Transverse colon (tissue), 4 donors: ENCODE measurements around the gene DOCK1. TPM values are rescaled to one million over a fixed set of nuclear protein-coding genes. Genes with fewer than 3 reads are reported as not detected.

Experiments used
- DNase-seq: peaks from one replicate; pipeline ENCODE4 v3.0.0-alpha.2; 2019
- H3K27ac ChIP-seq, 4 donors: fragments of 200-600 bp; sonication (generic); 2 replicates each; pipeline ENCODE4 v1.5.1; 2016 to 2018; ENCODE audit warnings: inconsistent platforms in 4 of 4
- H3K27me3 ChIP-seq: fragments of 200-600 bp; sonication (generic); 2 replicates; pipeline ENCODE4 v1.5.1; 2017; ENCODE audit warnings: inconsistent platforms
- H3K36me3 ChIP-seq, 4 donors: fragments of 200-600 bp; sonication (generic); 2 replicates each; pipeline ENCODE4 v1.5.1; 2017 to 2019; ENCODE audit warnings: inconsistent platforms in 4 of 4
- H3K4me1 ChIP-seq, 4 donors: fragments of 200-600 bp; sonication (generic); 2 replicates each; pipeline ENCODE4 v1.5.1; 2017 to 2020; ENCODE audit warnings: inconsistent platforms in 4 of 4
- H3K4me3 ChIP-seq, 4 donors: fragments of 200-600 bp; sonication (generic); 1 replicate in 1 of 4; 2 replicates in 3 of 4; pipeline versions ENCODE4 v1.5.1 to v1.6.1; 2017 to 2019; ENCODE audit warnings: inconsistent platforms in 4 of 4
- H3K9me3 ChIP-seq, 2 donors: fragments of 200-600 bp; sonication (generic); 2 replicates each; pipeline ENCODE4 v1.5.1; 2017 to 2019; ENCODE audit warnings: inconsistent platforms in 2 of 2
- EP300 ChIP-seq: sonication (generic); formaldehyde crosslinking; IDR thresholded peaks from one replicate; pipeline ENCODE4 v1.6.1; 2017; ENCODE audit warnings: antibody characterized with exemption, low read depth
- POLR2A ChIP-seq: fragments of 450-650 bp; IDR thresholded peaks from one replicate; pipeline ENCODE4 v1.6.1; 2016; ENCODE audit warnings: antibody characterized with exemption, mild to moderate bottlenecking, moderate library complexity
- POLR2AphosphoS5 ChIP-seq, 3 donors: sonication (generic); formaldehyde crosslinking; IDR thresholded peaks; one replicate each; pipeline ENCODE4 v1.6.1; 2016; ENCODE audit warnings: antibody characterized with exemption in 3 of 3
- WGBS, 2 donors: methylation state at CpG; one replicate each; pipeline ENCODE4 v1.1.5; 2018; ENCODE audit warnings: low coverage in 1 of 2; 5-methylcytosine and 5-hydroxymethylcytosine counted together
- in situ Hi-C, 4 donors: fragments of 200-750 bp; cut with MboI; loops; one replicate each; pipeline versions ENCODE4 v1.15.0 to v1.15.1; 2017; ENCODE audit warnings: low sequenced_read_pairs in 3 of 4, low pct_ligation_motif_present in 1 of 4, low pct_unique_long_range_greater_than_20kb in 1 of 4
- intact Hi-C: fragments of 100-400 bp; cut with DNase I; formaldehyde crosslinking; loops from one replicate; pipeline ENCODE4 v1.15.1; 2023; ENCODE audit warnings: low total_unique reads
- total RNA-seq, 4 donors: library from RNA; depleted of rRNA; stranded (reverse); fragments of >200 nt; gene quantifications; one replicate each; pipeline ENCODE4 v1.1.0, GENCODE V29; 2016
- TF ChIP-seq, protein P1 (sequence below), 5 experiments: fragments of 200-600 bp in 3 of 5; fragments of 450-650 bp in 2 of 5; sonication (generic) in 3 of 5; IDR thresholded peaks; 1 replicate in 2 of 5; 2 replicates in 3 of 5; pipeline ENCODE4 v1.5.1; 2016 to 2017; ENCODE audit warnings: antibody characterized with exemption in 5 of 5, inconsistent platforms in 3 of 5, mild to moderate bottlenecking in 2 of 5, moderate library complexity in 1 of 5

Gene DOCK1
- total RNA-seq, 4 donors from 2014 or later: 75.1 to 200 (median 92.5) TPM

- Histone ChIP-seq H3K4me1 (no peaks in the 10 kb centered on the region), H3K36me3 (no peaks in the 10 kb centered on the region), H3K9me3 (no peaks in the 10 kb centered on the region), H3K4me3 (no peak overlapping the region), H3K27ac (no peak overlapping the region), H3K27me3 (no peaks in the 10 kb centered on the region)
- in situ Hi-C loops (no loop called here), intact Hi-C loops (loop anchor here (10.0 kb wide), 1 partner anchor 1378 kb away; no protein-coding TSS in a partner anchor)
- DNase-seq: no peak
- TF ChIP-seq, protein P1, sequence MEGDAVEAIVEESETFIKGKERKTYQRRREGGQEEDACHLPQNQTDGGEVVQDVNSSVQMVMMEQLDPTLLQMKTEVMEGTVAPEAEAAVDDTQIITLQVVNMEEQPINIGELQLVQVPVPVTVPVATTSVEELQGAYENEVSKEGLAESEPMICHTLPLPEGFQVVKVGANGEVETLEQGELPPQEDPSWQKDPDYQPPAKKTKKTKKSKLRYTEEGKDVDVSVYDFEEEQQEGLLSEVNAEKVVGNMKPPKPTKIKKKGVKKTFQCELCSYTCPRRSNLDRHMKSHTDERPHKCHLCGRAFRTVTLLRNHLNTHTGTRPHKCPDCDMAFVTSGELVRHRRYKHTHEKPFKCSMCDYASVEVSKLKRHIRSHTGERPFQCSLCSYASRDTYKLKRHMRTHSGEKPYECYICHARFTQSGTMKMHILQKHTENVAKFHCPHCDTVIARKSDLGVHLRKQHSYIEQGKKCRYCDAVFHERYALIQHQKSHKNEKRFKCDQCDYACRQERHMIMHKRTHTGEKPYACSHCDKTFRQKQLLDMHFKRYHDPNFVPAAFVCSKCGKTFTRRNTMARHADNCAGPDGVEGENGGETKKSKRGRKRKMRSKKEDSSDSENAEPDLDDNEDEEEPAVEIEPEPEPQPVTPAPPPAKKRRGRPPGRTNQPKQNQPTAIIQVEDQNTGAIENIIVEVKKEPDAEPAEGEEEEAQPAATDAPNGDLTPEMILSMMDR (IDR thresholded peaks at IDR 0.05): no peak
- no peak for TF ChIP-seq POLR2A
- TF ChIP-seq EP300: no peak
- no peak for TF ChIP-seq POLR2AphosphoS5 (IDR thresholded peaks at IDR 0.05)
- 94 to 95% methylated on average over 4 of the region's 4 CpGs for WGBS, 2 donors
These were observed 251.9 kb downstream of the DOCK1 start for GRCh38 chr10:127157089-127157488.

DNA sequence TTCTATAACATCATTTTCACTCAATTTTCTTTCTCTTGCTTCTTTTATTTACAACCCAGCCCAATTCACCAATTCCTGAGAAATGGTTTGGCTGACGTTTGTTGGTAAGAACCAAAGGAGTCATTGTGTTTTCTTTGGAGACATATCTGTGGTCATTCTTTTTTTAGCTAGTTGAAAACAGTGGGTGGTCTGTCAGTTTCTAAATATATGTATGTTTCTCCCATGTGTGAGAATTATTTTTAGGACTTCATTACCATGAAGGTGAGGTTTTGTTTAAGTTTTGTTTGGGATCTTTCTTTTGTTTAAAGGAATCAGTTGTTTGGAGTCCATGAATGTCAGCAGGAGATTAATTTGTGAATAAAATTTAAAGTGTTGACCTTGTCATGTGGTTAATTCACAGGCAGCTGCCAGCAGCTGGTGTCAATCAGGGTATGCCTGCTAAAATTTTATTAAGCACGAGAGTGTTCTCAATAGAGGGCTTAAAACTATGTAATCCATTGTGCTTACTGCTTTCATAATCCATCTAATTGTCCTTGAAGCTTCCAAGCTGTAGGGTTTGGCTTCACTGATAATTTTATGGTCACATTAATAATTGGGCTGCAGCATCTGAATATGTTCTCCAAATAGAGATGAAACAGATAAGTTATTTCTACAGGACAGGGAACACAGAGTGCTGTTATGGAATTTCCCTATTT, 252.4 kb downstream of the DOCK1 start:
- WGBS, 2 donors: 50 to 63% methylated on average over 1 to 2 of the region's 2 CpGs
- H3K36me3 ChIP-seq: no peaks in the 10 kb centered on the region
- TF ChIP-seq POLR2AphosphoS5 (IDR thresholded peaks at IDR 0.05) (peak in 1 of 3 donors; percentile 7), EP300 (no peak)
- H3K27ac ChIP-seq: no peak overlapping the region
- no peak for DNase-seq
- no peak overlapping the region for H3K4me3 ChIP-seq
- in situ Hi-C loops (no loop called here), intact Hi-C loops (loop anchor here (10.0 kb wide), 1 partner anchor 1377 kb away; no protein-coding TSS in a partner anchor)
- no peaks in the 10 kb centered on the region for H3K27me3 ChIP-seq
- no peaks in the 10 kb centered on the region for H3K4me1 ChIP-seq
- no peaks in the 10 kb centered on the region for H3K9me3 ChIP-seq

- Histone ChIP-seq H3K27me3 (no peaks in the 10 kb centered on the region), H3K4me1 (peaks cover 0 to 7% (median 0%) of the 10 kb centered on the region in 4 donors), H3K4me3 (no peak overlapping the region), H3K36me3 (no peaks in the 10 kb centered on the region), H3K9me3 (no peaks in the 10 kb centered on the region), H3K27ac (no peak overlapping the region)
- in situ Hi-C loops (no loop called here), intact Hi-C loops (loop anchor here (10.0 kb wide), 1 partner anchor 1376 kb away; no protein-coding TSS in a partner anchor)
- TF ChIP-seq EP300 (no peak), POLR2AphosphoS5 (IDR thresholded peaks at IDR 0.05) (no peak), POLR2A (no peak)
- TF ChIP-seq, protein P1 (IDR thresholded peaks at IDR 0.05): no peak
- DNase-seq: no peak
- WGBS, 2 donors: 93 to 100% methylated on average over 1 to 2 of the region's 2 CpGs
These were observed 253.4 kb downstream of the DOCK1 start for GRCh38 chr10:127158662-127159061.

GRCh38 chr10:127159648-127160245, 254.5 kb downstream of the DOCK1 start:
- H3K9me3 ChIP-seq: no peaks in the 10 kb centered on the region
- no peak for DNase-seq
- in situ Hi-C loops: no loop called here
- peaks cover 0 to 9% (median 0%) of the 10 kb centered on the region in 4 donors for H3K4me1 ChIP-seq
- no peaks in the 10 kb centered on the region for H3K36me3 ChIP-seq
- intact Hi-C loops: loop anchor here (10.0 kb wide), 1 partner anchor 1375 kb away; no protein-coding TSS in a partner anchor
- no peak for TF ChIP-seq EP300
- TF ChIP-seq, protein P1 (IDR thresholded peaks at IDR 0.05): no peak
- TF ChIP-seq POLR2AphosphoS5 (IDR thresholded peaks at IDR 0.05): no peak
- 80 to 85% methylated on average over 4 to 13 of the region's 13 CpGs for WGBS, 2 donors
- no peak overlapping the region for H3K27ac ChIP-seq
- H3K27me3 ChIP-seq: no peaks in the 10 kb centered on the region
- no peak overlapping the region for H3K4me3 ChIP-seq
